Stimulated activated CD4-positive, alpha-beta T cell treated with anti-CD3 and anti-CD28 coated beads, TNF-alpha, amount 100 ng/mL, for 48 hours (primary cell): ENCODE data around the gene PLCB2.

Source experiments
- DNase-seq, 3 donors: peaks; one replicate each; pipeline ENCODE4 v3.0.0-alpha.2; 2020; ENCODE audit warnings: low read depth in 3 of 3

The PLCB2 gene

DNA sequence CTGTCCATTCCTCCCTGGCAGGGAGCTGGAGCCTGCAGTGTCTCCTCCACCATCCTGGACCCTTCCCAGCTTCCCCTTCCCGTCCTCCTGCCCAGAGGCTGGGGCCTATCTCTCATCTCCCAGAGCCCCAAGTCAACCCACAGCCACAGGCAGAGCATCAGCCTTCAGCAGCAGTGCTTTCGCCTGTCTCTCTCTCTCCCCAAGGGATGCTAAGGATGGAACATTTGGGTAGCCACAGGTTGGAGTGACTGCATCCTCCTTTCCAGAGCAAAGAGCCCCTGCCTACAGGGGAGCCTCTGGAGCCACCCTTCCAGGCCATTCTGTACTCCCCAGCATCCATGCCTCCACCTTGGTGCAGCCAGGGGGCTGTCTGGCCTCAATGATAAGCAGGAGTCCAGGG is 4.2 kb downstream of the PLCB2 start:
- no peak for DNase-seq

DNA sequence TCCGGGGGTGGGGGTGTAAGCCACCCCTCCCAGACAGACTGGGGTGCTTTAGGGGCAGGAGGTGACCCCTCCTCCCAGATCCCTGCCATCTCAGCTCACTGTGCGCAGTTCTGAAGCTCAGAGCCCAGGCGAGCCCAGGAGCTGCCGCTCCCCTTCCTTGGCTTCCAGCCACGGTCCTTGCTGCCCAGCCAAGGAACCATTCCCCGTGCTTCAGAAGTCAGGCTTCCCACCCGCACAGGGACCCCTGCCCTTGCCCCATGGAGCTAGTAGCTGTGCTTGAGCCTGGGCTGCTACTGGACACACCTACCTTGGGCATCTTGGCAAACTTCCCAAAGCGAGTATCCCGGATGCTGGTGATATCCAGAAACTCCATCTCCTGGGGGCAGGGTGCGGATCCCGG is 4.8 kb downstream of the PLCB2 start:
- no peak for DNase-seq

DNA sequence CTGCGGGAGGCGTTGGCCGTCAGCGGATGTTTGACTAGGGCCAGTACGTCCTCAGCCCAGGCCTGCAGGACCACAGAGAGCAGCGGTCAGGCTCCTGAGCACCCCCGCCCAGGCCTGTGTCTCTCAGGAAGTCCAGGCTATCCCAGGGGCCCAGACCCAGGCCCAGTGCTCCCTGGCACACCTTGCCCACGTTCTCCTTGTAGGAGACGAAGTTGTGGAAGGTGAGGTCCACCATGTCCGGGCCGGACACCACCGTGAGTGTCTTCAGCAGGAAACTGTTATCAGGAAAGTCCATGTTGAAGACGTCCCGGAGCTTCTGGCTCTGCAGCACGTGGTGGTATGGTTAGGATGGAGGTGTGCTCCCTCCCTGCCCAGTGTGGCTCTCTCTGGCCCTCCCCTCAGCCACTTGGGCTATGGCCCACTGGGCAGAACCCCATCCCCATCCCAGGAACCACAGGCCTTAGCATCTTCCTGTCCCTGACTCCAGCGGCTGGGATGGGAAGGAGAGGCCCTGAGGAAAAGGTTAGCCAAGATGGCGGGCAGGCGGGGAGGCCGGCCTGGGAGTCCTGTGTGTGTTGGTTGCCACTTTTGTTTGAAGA is 5.3 kb downstream of the PLCB2 start:
- no peak for DNase-seq

DNA sequence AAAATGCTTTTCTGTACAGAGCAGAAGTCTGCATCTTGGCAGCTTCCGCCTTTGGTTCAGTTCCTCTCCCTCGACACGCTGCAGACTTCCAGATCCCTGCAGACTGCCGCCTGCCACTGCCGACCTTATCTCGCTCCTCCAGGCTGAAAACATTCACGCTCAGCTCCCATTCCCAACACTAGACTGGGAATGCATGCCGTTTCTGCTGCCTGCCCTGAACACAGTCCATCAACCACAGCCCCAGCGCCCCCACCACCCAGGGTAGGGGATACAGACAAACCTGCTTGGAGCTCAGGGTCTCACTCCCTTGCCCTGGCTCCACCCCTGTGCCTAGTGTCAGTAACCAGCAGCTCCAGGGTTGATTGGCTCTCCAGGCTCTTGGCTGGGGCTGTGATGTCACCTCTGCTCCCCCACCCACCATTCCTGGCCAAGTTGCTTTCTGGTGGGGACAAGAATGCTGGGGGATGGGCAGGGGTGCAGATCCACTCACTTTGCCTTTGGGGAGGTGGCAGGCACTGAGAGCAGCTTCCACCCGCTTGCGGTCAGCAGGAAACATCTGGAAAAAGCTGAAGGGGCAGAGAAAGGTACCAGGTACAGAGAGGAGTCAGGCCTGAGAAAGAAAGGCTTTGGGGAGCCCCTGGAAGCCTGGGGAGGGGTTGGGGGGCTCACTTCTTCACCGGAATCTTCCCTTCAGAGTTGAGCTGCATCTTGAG is 6.1 kb downstream of the PLCB2 start:
- DNase-seq: no peak

DNA sequence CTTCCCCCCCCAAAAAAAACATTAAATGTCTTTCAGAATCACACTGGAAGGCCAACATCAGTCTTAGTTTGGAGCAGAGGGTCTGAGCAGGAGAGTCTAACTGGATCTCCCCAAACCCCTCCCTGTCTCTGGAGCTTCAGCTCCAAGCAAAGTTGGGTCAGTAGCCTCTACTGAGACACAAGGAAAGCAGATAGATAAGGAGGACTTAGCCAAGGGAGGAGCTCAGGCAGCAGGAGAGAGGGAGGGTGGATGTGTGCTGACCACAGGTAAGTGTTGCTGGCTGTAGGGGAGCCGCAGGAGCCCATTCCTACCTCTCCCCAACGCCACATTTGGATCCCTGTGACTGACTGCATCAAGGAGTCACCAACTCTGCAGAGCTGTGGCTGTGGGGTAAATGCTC is 7.0 kb downstream of the PLCB2 start:
- DNase-seq: no peak

DNA sequence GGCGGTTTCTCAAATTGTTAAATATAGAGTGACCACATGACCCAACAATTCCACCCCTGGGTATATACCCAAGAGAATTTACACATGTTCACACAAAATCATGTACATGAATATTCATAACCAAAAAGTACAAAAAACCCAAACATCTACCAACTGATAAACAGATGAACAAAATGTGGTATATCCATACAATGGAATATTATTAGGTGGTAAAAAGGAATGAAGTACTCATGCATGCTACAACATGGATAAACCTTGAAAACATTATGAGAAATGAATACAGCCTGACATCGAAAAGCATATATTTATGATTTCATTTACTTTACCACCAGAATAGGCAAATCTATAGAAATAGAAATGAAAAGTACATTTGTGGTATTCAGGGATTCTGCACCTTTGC is 7.4 kb downstream of the PLCB2 start:
- no peak for DNase-seq

DNA sequence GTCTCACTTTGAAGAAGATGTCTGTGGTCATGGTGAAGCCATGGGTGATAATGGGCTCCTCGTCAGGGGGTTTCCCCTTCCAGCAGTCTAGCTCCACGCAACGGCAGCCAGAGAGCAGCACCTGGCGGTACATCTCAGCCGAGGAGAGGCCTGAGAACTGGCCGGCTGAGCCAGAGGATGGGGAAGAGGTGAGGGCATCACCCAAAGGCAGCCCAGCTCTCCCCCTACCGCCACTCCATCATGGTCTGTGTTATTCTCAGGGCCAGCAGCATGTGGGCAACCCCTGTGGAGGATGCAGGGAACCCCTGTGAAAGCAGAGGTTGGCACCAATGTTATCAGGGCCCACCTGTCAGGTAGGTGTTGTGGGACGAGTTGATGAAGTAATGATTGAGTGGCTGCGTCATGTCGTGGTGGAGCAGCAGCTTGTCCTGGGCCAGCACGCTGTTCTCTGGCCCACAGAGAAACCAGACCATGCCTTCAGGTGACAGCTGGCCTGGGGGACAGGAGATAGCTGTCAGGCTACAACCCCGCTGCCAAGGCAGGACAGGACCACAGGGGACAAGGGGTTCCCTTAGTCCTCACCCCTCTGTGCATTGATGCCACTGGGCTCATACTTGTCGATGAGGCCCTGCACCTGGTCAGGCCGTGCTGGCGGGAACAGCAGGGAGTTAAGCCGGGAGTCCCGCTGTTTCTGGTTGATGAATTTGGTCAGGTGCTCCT is 9.4 kb downstream of the PLCB2 start:
- no peak for DNase-seq

DNA sequence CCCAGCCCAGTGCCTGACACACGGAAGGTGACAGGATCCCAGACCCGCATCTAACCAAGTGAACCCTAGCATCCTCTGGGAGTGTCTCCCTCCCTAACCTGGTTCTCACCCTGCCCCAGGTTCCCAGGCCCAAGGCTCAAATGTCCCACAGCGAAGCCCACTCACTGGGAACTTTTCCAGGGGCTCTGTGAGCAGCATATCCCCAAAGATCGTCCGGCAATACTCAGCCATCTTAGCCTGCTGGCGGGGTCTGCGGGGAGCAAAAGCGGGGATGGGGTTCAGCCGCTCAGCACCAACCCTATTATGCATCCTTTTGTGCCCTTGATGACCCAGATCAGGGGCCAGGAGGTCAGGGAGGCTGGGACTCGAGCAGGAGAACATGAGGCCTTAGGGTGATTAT is 10.4 kb downstream of the PLCB2 start:
- DNase-seq: no peak

DNA sequence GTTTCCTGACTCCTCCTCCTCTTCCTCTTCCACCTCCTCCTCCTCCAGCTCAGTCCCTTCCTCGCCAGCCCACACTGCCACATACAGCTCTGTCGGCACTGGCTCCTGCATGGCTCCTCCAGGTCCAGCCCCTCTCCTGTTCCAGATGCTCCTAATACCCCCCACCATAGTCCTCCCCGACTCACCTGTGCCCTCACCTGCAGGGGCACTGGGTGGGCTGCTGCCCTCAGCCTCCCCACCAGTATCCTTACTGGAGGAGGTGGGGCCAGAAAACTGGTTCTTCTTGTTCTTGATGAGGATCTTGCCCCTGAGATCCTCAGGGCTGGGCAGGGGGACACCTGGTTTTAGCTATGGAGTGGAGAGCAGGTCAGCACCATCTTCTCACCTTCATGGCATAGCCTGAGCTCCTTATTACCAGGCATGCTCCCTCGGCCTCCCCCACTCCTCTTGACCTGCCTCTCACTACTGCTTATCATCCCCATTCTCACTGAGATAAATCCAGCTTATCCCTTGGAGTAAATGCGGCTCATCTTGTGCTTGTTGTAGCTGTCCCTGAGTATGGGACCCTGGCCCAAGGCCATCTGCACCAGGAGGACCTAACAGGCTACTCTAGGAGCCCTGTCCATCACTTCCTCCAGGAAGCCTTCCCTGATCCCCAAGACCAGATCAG is 11.0 kb downstream of the PLCB2 start:
- DNase-seq: no peak

DNA sequence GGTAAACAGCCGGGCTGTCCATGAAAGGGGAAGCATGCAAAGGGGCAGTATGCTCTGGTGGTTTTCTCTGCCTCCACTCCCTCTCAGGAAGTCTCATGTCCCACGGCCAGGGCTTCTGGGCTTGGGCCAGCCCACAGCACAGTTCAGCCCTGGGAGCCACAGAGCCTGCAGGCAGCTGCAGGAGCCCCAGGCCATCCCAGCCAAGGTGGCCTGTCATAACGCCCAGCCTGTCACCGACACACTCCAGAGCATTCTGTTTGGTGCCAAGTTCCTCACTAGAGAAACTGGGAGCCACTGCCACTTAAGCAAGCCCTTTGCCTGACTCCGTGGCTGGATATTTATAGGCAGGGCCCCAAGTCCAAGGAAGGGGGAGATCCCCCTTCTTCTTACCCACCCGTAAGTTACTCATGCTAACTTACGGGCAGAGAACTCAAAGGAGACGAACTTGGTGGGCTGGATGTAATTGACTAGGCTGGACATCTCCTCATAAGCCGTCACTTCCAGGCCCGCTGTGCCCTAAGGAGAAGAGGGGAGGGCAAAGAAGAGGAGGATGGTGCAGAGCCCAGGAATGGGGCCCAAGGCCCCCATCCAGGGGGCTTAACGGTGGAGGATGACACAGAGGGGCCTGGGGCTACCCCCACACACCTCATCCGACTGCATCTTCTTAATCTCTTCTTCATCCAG is 11.7 kb downstream of the PLCB2 start:
- no peak for DNase-seq

DNA sequence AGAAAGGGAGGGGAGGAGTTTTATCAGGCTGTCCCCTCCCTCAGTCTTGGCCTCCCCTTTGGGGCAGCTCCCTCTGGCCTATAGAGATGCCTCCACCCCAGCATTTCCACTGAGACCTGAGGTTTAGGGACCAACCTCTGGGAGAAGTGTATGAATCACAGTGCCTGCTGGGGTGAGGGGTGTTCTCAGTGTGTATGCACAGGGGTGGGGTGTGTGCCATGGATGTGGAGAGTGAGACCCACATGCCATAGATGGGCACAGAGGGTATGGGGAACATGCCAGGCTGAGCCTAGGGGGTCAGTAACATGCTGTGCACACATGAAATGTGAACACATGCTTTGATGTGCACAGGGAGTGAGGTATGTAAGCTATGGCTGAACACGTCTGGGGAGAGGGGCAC is 12.4 kb downstream of the PLCB2 start:
- DNase-seq: no peak

DNA sequence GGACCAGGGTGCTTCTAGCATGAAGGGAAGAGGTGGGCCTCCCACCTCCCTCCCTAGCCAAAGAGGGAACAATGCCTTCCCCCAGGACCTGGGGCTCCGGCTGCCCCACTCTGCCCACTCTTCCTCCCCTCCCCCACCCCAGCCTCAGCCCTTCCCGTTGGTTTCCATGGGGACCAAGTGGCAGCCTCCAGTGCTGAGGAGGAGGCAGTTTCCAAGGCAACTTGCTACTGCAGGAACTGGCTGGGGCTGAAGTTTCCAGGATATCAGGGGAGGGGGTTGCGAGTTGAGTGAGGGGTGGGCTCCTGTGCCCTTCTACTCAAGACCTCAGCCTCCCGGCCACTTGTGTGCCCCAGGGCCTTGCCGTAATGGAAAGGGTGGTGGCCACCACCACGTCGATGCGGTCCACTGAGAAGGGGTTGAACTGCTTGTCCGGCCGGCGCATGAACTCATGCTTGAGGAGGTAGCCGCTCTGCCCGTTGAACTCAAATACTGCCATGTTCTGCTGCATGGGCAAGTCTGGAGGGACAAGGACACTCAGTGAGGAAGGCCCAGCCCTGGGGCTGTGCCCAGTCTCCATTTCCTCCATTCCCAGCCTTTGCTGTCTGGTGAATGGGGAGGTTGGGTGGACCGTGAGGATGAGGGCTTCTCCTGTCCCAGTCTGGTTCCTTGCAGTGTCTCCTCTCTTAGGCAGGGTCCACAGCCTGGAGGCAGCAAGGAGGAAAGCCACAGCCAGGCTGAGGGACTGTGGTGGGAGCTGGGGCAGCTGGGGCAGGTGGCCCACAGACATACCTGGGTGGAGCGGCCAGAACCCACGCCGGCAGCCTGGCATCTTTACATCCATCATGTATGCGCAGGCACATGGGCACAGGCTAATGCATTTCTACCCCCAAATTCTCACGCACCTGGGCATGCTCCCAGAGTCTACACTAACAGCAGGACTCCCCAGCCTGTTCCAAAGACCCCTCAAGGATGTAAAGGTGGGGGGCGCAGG is 13.5 kb downstream of the PLCB2 start:
- DNase-seq: no peak

DNA sequence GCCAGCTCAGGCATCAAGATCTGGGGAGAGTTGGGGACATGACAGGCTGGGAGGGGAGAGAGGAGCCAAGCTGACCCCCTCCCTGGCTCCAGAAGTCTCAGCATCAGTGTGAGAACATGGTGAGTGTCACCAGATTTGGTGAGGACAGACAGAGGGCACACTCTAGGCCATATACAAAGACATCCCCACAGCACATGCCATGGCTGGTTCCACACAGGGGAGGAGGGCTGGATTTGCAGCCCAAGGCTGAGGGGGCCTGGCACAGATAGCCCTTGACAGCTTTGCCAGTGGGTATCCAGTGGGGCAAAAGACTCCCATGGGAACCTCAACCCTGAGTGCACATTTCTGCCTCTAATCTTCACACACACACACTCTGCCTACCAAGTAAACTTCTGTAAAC is 14.7 kb downstream of the PLCB2 start:
- no peak for DNase-seq

DNA sequence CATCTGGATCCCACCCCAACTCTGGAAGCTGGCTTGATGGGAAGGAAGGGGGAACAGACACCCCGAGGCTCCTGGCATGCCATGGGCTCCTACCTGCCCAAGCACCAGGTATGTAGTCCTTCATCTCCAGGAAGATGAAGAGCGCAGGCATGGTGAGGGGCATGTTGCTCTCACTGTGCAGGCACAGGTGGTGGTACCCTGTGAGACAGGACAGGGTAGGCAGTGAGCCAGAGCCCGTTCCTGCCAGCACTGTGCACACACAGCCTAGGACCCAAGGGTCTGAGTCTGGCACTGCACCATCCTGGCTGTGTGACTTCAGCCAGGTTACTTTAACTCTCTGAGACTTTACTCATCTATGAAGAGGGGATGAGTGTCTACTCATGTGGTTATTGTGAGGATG is 15.5 kb downstream of the PLCB2 start:
- DNase-seq: no peak

DNA sequence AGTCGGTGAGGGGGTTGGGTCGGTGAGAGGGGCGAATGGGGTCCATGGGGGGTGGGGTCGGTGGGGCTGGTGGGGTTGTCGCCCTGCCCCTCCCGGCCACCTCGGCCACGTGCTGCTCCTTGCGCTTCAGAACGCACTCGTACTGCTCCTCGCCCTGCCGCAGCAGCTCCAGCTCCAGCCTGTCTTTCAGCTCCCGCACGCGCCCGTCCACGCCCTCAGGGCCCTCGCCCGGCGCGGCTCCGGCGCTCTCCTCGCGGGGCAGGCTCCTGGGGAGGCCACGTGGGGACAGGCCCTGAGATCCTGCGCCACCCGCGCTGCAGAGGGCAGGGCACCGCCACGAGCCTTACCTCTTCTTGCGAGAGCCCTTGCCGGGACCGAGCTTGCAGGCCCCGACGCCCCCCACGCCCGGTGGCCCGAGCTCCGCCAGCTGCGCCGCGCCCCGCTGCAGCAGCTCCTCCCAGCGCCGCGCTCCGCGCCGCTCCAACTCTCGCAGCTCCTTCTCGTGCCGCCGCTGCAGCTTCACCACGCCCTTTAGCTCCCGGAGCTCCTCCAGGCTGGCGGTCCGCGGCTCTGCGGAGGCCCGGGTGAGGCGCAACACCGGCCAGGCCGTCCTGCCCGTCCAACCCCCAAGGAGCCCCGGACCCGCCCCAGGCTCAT is 16.7 kb downstream of the PLCB2 start:
- no peak for DNase-seq

DNA sequence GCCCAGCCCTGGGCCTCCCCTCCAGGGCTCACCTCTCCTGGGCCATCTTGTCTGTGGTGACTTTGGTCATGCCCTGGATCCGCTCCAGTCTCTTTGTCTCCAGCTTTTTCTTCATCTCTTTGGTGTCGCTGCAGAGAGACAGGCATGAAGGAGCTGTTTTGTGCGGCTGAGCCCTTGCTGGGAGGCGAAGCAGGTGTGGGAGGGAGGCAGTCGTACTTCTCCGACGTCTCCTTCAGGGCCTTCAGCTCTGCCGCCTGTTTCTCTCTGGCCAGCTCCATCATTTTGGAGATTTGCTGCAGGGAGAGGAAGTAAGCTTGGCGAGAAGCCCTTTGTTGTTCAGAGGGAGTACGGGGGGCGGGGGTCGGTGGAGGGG is 17.2 kb downstream of the PLCB2 start:
- DNase-seq: no peak

DNA sequence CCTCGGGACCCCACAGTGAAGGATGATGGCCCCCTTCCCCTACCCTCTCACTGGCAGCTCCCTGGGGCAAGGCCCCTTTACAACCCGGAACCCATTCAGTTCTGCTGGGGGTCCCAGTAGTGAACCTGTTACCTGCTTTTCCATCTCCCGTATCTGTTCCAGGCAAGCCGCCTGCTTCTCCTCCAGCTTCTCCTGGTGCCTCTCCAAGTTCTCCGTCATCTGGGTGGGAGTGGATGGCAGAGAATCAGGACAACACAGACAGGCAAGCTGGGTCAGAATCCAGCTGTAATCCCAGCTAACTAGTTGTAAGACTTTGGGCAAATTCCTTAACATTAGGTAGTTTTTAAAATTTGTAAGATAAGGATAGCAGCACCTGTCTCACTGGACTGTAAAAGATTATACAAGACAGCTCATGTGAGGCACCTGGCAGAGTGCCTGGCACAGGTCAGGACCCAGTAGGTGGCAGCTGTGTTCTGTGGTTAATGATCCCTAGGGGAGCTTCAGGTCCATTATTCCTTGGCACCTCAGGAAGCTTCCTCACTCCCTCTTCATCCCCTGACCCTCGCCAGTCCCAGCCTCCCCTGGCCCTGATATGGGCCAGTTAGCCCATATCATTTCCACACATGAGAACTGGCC is 18.5 kb downstream of the PLCB2 start:
- no peak for DNase-seq

DNA sequence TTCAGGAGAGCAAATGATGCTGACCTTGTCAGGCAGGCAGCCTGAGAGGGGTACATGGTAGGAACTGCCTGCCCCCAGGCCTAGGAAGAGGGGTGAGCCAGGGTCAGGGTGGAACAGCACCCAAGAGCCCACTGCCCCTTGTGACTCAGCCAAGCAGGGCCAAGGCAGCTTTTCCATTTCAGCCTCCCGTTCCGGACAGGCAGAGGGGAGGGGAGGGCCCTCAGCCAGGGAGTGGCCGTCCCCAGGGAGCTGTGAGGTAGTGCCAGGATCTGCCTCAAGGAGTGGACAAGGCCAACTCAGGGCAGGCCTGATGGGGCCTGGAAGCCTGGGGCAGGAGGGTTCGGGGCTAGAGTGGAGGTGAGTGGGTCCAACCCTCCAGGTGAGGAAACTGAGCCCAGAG is 19.8 kb downstream of the PLCB2 start:
- DNase-seq: no peak

DNA sequence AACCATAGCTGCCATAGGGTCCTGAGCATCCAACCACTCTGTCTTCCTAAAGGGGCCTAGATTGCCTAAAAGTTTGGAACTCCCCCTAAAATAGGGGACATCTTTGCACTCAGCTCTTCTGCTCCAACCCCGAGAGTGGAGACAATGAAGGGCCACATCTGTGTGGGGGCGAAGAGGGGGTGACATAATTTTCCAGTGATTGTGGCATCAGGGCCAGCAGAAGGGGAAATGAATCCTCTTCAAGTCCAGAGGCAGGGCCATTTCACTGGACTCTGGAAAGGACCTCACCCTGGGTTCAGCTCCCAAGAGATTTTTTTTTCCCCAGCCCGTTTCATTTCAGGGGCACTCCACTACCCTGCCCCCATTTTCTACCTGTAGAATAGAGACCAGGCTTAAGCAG is 20.2 kb downstream of the PLCB2 start:
- DNase-seq: no peak

DNA sequence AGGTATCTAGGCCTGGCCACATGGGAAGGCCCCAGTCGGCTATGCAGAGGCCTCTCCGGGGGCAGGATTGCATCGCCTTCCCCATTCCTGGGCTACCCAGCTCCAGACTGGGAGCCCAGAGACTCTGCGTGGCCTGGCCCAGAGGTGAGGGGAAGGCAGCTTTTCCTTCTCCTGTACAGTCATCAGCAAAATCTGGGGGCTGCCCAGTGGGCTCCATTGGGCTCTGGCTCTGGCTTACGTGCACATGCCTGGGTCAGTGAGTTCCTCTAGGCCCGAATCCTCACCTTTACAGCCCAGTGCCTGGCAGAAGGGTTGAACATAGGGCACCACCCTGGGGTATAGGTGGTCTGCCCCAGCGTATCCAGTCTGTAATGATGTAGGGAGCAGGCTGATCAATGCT is 20.9 kb downstream of the PLCB2 start:
- DNase-seq: no peak
